Measurements from ENCODE around the gene MTFR1L. TPM values are rescaled to one million over a fixed set of nuclear protein-coding genes. Genes with fewer than 3 reads are reported as not detected.

Gene MTFR1L
- total and polyA plus RNA-seq, 9 of the 15 experiments (the other 6 are each of a cell fraction or from before 2014, with no cell fraction given): 41.4 to 98.5 (median 53.7) TPM

GRCh38 chr1:25787760-25788166 is 32.0 kb upstream of the MTFR1L start:
- Histone ChIP-seq H3K9me1 (ENCODE audit: control insufficient read depth, insufficient read depth, low read length) (peaks cover 3% of the 10 kb centered on the region), H3K9ac (ENCODE audit: insufficient read depth in 1 of 2, low read depth in 2 of 2, low read length in 2 of 2) (no peak overlapping the region), H2AFZ (ENCODE audit: low read depth, low read length) (no peak overlapping the region), H3K36me3 (ENCODE audit: control insufficient read depth, insufficient read depth, low read length) (no peaks in the 10 kb centered on the region), H3K27ac (ENCODE audit: extremely low read depth, low read depth, low read length) (no peak overlapping the region), H3K4me2 (ENCODE audit: insufficient read depth, low read length) (no peak overlapping the region), H4K20me1 (replicated peaks; ENCODE audit: control insufficient read depth, insufficient read depth, low read length) (0 out of 2 replicates have a peak, but pooled peaks cover 5% of the 10 kb centered on the region), H3K79me2 (ENCODE audit: control insufficient read depth, insufficient read depth, low read length) (no peaks in the 10 kb centered on the region), H3K9me3 (replicated peaks; ENCODE audit: control insufficient read depth, insufficient read depth, low read depth, low read length) (no peaks in the 10 kb centered on the region), H3K4me3 (no peak overlapping the region), H3K4me1 (replicated peaks in 1 of 2; ENCODE audit: control insufficient read depth in 2 of 2, insufficient read depth in 2 of 2, low read length in 2 of 2) (peaks cover 18 to 19% of the 10 kb centered on the region in 2 experiments), H3K27me3 (ENCODE audit: control insufficient read depth in 2 of 2, insufficient read depth in 2 of 2, low read length in 2 of 2) (peaks cover 21 to 44% of the 10 kb centered on the region in 2 experiments)
- DNase-seq (ENCODE audit: extremely low read depth in 1 of 4, low spot score in 3 of 4) (no peak), FAIRE-seq (no peak), ATAC-seq (no peak)
- in situ Hi-C loops (cut with MboI): no loop called here
- CTCF ChIA-PET (ENCODE audit: low intra/inter-chr PET ratio): no interaction called here
- BruUV-seq (replicated peaks): no TSS peak
- intact Hi-C loops (cut with micrococcal nuclease): no loop called here
- POLR2A ChIA-PET: interaction anchor here (0.6 to 1.5 kb wide), 5 partner anchors 8 to 684 kb away, joined by 3 to 6 read pairs (median 3); partner anchors contain the start of gene HMGN2
- 24% methylated on average over 5 of the region's 5 CpGs for WGBS (ENCODE audit: insufficient coverage, low coverage, missing lambda C conversion rate)
- TF ChIP-seq ZNF274 (IDR thresholded peaks at IDR 0.05; ENCODE audit: borderline replicate concordance, low read depth, low read length) (no peak), STAT5B (CRISPR knock-in tag; IDR thresholded peaks at IDR 0.05) (no peak), TCF3 (CRISPR knock-in tag; IDR thresholded peaks at IDR 0.05) (no peak), ETV1 (tag; conservative IDR thresholded peaks at IDR 0.05; ENCODE audit: low read depth) (no peak), FOXA1 (IDR thresholded peaks at IDR 0.05; ENCODE audit: borderline replicate concordance) (no peak), KAT7 (CRISPR knock-in tag; IDR thresholded peaks at IDR 0.05; ENCODE audit: borderline replicate concordance) (no peak), POLR3A (IDR thresholded peaks at IDR 0.05; ENCODE audit: borderline replicate concordance, extremely low read depth, insufficient read depth, insufficient read length) (no peak), CEBPG (CRISPR knock-in tag; IDR thresholded peaks at IDR 0.05) (no peak), CEBPG (tag; conservative IDR thresholded peaks at IDR 0.05 in 1 of 2, IDR thresholded peaks at IDR 0.05 in 1 of 2) (no peak), KAT8 (IDR thresholded peaks at IDR 0.05; ENCODE audit: low read depth) (no peak), RFX7 (CRISPR knock-in tag; IDR thresholded peaks at IDR 0.05) (no peak), ZNF224 (CRISPR knock-in tag; IDR thresholded peaks at IDR 0.05) (no peak), MCM5 (IDR thresholded peaks at IDR 0.05; ENCODE audit: low read depth) (no peak), TOE1 (IDR thresholded peaks at IDR 0.05; ENCODE audit: borderline replicate concordance) (no peak), TOE1 (CRISPR knock-in tag; IDR thresholded peaks at IDR 0.05; ENCODE audit: borderline replicate concordance, low read depth) (no peak), RB1 (IDR thresholded peaks at IDR 0.05; ENCODE audit: low read depth) (no peak), RBM34 (IDR thresholded peaks at IDR 0.05; ENCODE audit: borderline replicate concordance, insufficient read depth, low read length) (no peak), ZFP30 (CRISPR knock-in tag; IDR thresholded peaks at IDR 0.05; ENCODE audit: borderline replicate concordance) (no peak), USF2 (CRISPR knock-in tag; IDR thresholded peaks at IDR 0.05) (no peak)
- TF ChIP-seq, protein P1, sequence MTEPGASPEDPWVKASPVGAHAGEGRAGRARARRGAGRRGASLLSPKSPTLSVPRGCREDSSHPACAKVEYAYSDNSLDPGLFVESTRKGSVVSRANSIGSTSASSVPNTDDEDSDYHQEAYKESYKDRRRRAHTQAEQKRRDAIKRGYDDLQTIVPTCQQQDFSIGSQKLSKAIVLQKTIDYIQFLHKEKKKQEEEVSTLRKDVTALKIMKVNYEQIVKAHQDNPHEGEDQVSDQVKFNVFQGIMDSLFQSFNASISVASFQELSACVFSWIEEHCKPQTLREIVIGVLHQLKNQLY (CRISPR knock-in tag; conservative IDR thresholded peaks at IDR 0.05): no peak
- TF ChIP-seq, protein P2, sequence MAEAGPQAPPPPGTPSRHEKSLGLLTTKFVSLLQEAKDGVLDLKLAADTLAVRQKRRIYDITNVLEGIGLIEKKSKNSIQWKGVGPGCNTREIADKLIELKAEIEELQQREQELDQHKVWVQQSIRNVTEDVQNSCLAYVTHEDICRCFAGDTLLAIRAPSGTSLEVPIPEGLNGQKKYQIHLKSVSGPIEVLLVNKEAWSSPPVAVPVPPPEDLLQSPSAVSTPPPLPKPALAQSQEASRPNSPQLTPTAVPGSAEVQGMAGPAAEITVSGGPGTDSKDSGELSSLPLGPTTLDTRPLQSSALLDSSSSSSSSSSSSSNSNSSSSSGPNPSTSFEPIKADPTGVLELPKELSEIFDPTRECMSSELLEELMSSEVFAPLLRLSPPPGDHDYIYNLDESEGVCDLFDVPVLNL (CRISPR knock-in tag; IDR thresholded peaks at IDR 0.05; ENCODE audit: low read depth): no peak
